MM.1S (cell line): ENCODE data around the gene TRIM41.
A peak's percentile ranks its signal among the peaks of the same experiment; 100 is the strongest.
"Not testable (repeated sequence)": the region's sequence is repeated elsewhere in the genome, so short reads cannot be mapped to it uniquely, and the experiment has no call there.

Source experiments
- DNase-seq: peaks from one replicate; pipeline ENCODE4 v3.0.0-alpha.2; 2015
- H2AFZ ChIP-seq: fragments of 300-600 bp; sonication (generic); 2 replicates; pipeline ENCODE4 v1.6.0; 2016; ENCODE audit warnings: antibody characterized with exemption, low read length
- H3F3A ChIP-seq: fragments of 300-600 bp; sonication (generic); 2 replicates; pipeline ENCODE4 v1.6.1; 2016; ENCODE audit warnings: mild to moderate bottlenecking, antibody characterized with exemption, low read length, moderate library complexity, mixed read lengths; ENCODE audit not compliant: insufficient read depth
- H3K27ac ChIP-seq: fragments of 300-600 bp; sonication (generic); 2 replicates; pipeline ENCODE4 v1.5.1; 2016; ENCODE audit warnings: mild to moderate bottlenecking, low read length
- H3K27me3 ChIP-seq: fragments of 300-600 bp; sonication (generic); replicated peaks from 2 replicates; pipeline ENCODE4 v1.6.0; 2016; ENCODE audit warnings: low read length; ENCODE audit not compliant: insufficient read depth
- H3K36me3 ChIP-seq: fragments of 300-600 bp; sonication (generic); replicated peaks from 2 replicates; pipeline ENCODE4 v1.6.1; 2016; ENCODE audit warnings: mild to moderate bottlenecking, low read length, mixed read lengths; ENCODE audit not compliant: insufficient read depth
- H3K4me1 ChIP-seq: fragments of 300-600 bp; sonication (generic); 2 replicates; pipeline ENCODE4 v1.6.1; 2016; ENCODE audit warnings: low read length, mixed read lengths
- H3K4me2 ChIP-seq: fragments of 300-600 bp; sonication (generic); 2 replicates; pipeline ENCODE4 v1.6.0; 2016; ENCODE audit warnings: low read depth, low read length
- H3K4me3 ChIP-seq: fragments of 300-600 bp; sonication (generic); 2 replicates; pipeline ENCODE4 v1.5.1; 2016; ENCODE audit warnings: low read length, mixed read lengths
- H3K79me2 ChIP-seq: fragments of 300-600 bp; sonication (generic); 2 replicates; pipeline ENCODE4 v1.6.1; 2016; ENCODE audit warnings: mixed run types, low read length, mixed read lengths
- H3K9ac ChIP-seq: fragments of 300-600 bp; sonication (generic); 2 replicates; pipeline ENCODE4 v1.6.1; 2016; ENCODE audit warnings: low read length, mixed read lengths
- H3K9me2 ChIP-seq: fragments of 300-600 bp; sonication (generic); replicated peaks from 2 replicates; pipeline ENCODE4 v1.6.1; 2016; ENCODE audit warnings: mild to moderate bottlenecking, low read length, mixed read lengths; ENCODE audit not compliant: insufficient read depth
- H3K9me3 ChIP-seq: fragments of 300-600 bp; sonication (generic); replicated peaks from 2 replicates; pipeline ENCODE4 v1.6.1; 2016; ENCODE audit warnings: mild to moderate bottlenecking, low read length, mixed read lengths; ENCODE audit not compliant: insufficient read depth
- H4K20me1 ChIP-seq: fragments of 300-600 bp; sonication (generic); 2 replicates; pipeline ENCODE4 v1.6.1; 2016; ENCODE audit warnings: mild to moderate bottlenecking, low read length, moderate library complexity, mixed read lengths; ENCODE audit not compliant: insufficient read depth
- EZH2 ChIP-seq: fragments of 300-600 bp; sonication (generic); optimal IDR thresholded peaks from 2 replicates; pipeline ENCODE3; 2017; ENCODE audit warnings: low read depth, mild to moderate bottlenecking, antibody characterized with exemption, low read length, mixed read lengths
- EZH2phosphoT487 ChIP-seq: fragments of 300-600 bp; sonication (generic); IDR thresholded peaks from 2 replicates; pipeline ENCODE4 v1.6.1; 2018; ENCODE audit warnings: antibody characterized with exemption, low read length
- TF ChIP-seq, protein P1 (sequence below): fragments of 300-600 bp; sonication (generic); IDR thresholded peaks from 2 replicates; pipeline ENCODE4 v1.5.1; 2016; ENCODE audit warnings: antibody characterized with exemption, low read length, mixed read lengths

TRIM41 gene

DNA sequence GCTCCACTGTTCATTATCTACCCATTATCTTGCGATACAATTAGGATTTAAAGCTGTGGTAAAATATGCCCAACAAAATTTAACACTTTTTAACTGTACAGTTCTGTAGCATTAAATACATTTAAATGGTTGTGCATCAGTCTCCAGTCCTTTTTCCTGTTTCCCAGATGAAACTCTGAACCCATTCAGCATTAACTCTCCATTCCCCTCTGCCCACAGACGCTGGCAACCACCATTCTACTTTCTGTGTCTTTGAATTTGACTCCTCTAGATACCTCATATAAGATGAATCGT lies 15.2 kb upstream of the TRIM41 start:
- Histone ChIP-seq H3K9ac (no peak overlapping the region), H3K9me2 (no peaks in the 10 kb centered on the region), H3K36me3 (no peaks in the 10 kb centered on the region), H3K79me2 (no peaks in the 10 kb centered on the region), H3K4me1 (peaks cover 7% of the 10 kb centered on the region), H3F3A (peaks cover 18% of the 10 kb centered on the region), H3K27ac (peak overlapping the region; percentile 68; the same call in 1 of the 2 replicates), H2AFZ (no peak overlapping the region), H4K20me1 (no peaks in the 10 kb centered on the region), H3K4me3 (peak overlapping the region; percentile 78; the same call in 1 of the 2 replicates), H3K9me3 (no peaks in the 10 kb centered on the region), H3K4me2 (peak overlapping the region; percentile 91; the same call in 1 of the 2 replicates), H3K27me3 (peaks cover 23% of the 10 kb centered on the region)
- no peak for DNase-seq
- TF ChIP-seq EZH2phosphoT487, result no peak
- TF ChIP-seq EZH2, result no peak
- TF ChIP-seq, protein P1, sequence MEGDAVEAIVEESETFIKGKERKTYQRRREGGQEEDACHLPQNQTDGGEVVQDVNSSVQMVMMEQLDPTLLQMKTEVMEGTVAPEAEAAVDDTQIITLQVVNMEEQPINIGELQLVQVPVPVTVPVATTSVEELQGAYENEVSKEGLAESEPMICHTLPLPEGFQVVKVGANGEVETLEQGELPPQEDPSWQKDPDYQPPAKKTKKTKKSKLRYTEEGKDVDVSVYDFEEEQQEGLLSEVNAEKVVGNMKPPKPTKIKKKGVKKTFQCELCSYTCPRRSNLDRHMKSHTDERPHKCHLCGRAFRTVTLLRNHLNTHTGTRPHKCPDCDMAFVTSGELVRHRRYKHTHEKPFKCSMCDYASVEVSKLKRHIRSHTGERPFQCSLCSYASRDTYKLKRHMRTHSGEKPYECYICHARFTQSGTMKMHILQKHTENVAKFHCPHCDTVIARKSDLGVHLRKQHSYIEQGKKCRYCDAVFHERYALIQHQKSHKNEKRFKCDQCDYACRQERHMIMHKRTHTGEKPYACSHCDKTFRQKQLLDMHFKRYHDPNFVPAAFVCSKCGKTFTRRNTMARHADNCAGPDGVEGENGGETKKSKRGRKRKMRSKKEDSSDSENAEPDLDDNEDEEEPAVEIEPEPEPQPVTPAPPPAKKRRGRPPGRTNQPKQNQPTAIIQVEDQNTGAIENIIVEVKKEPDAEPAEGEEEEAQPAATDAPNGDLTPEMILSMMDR, result no peak

GRCh38 chr5:181209006-181209405 lies 14.1 kb upstream of the TRIM41 start:
- not testable (repeated sequence) for H2AFZ ChIP-seq, H3K79me2 ChIP-seq, H3K4me3 ChIP-seq, H3K9me3 ChIP-seq, H3K9ac ChIP-seq, H3K27ac ChIP-seq, H3K4me2 ChIP-seq, H4K20me1 ChIP-seq, H3K4me1 ChIP-seq, H3K36me3 ChIP-seq, H3K9me2 ChIP-seq, DNase-seq
- Histone ChIP-seq H3K27me3 (peaks cover 12% of the 10 kb centered on the region), H3F3A (peaks cover 18% of the 10 kb centered on the region)

DNA sequence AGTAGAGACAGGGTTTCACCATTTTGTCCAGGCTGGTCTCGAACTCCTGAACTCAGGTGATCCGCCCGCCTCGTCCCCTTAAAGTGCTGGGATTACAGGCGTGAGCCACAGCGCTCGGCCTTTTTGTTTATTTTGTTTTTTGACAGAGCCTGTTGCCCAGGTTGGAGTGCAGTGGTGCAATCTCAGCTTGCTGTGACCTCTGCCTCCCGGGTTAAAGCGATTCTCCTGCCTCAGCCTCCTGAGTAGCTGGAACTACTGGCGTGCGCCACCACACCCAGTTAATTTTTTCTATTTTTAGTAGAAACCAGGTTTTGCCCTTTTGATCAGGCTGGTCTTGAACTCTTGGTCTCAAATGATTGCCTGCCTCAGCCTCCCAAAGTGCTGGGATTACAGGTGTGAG lies 12.9 kb upstream of the TRIM41 start:
- H2AFZ ChIP-seq, H3K4me1 ChIP-seq, H3K9ac ChIP-seq, H3K9me2 ChIP-seq, H3K4me3 ChIP-seq, H4K20me1 ChIP-seq, H3K4me2 ChIP-seq, H3K9me3 ChIP-seq, H3K27me3 ChIP-seq, H3K36me3 ChIP-seq, H3K79me2 ChIP-seq, H3K27ac ChIP-seq: not testable (repeated sequence)
- peaks cover 18% of the 10 kb centered on the region for H3F3A ChIP-seq
- peak; percentile 2 for DNase-seq

DNA sequence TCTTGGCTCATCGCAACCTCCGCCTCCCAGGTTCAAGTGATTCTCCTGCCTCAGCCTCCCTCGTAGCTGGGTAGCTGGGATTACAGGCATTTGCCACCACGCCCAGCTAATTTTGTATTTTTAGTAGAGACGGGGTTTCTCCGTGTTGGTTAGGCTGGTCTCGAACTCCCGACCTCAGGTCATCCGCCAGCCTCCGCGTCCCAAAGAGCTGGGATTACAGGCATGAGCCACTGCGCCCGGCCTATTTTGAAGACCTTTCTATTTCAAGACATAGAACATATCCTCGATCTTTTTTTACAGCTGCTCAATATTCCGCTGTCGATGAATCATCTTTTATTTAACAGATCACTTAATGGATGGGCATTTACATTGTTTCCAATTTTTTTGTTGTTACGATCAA lies 12.4 kb upstream of the TRIM41 start:
- H3F3A ChIP-seq, result peaks cover 18% of the 10 kb centered on the region
- H4K20me1 ChIP-seq, H3K27me3 ChIP-seq, H3K4me1 ChIP-seq, H3K36me3 ChIP-seq, H3K9me3 ChIP-seq, H3K79me2 ChIP-seq, H3K9me2 ChIP-seq, H3K27ac ChIP-seq, H2AFZ ChIP-seq, H3K4me2 ChIP-seq, H3K4me3 ChIP-seq, H3K9ac ChIP-seq: not testable (repeated sequence)
- DNase-seq, result peak; percentile 2

DNA sequence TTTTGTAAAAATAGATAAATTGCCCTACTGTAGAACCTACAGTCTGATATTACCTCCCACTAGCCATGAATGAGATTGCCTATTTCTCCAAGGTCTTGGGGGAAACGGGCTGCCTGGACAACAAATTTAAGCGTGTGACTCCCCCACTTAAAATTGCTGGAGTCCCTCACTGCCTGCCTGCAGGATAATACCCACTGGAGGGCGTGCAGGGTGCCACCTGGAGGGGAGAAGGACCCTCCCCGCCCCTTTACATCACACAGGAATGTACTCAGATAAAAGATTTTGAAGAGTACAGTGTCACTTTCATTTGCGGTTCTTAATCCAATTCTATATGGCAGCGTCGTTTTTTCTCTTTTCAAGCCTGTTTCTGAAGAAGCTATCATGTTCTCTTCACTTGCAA lies 11.9 kb upstream of the TRIM41 start:
- peaks cover 7% of the 10 kb centered on the region for H3K4me1 ChIP-seq
- no peaks in the 10 kb centered on the region for H4K20me1 ChIP-seq
- H3K27me3 ChIP-seq, result no peaks in the 10 kb centered on the region; the same call in 1 of the 2 replicates
- no peak for DNase-seq
- no peaks in the 10 kb centered on the region for H3K36me3 ChIP-seq
- no peak overlapping the region for H3K9ac ChIP-seq
- H3K4me2 ChIP-seq, result no peak overlapping the region
- no peak overlapping the region for H3K27ac ChIP-seq
- no peaks in the 10 kb centered on the region for H3K79me2 ChIP-seq
- H3K9me2 ChIP-seq, result no peaks in the 10 kb centered on the region
- no peak overlapping the region for H3K4me3 ChIP-seq
- H3K9me3 ChIP-seq, result no peaks in the 10 kb centered on the region
- H3F3A ChIP-seq, result peaks cover 21% of the 10 kb centered on the region
- TF ChIP-seq EZH2 (no peak), EZH2phosphoT487 (no peak)
- TF ChIP-seq, protein P1, result no peak
- no peak overlapping the region for H2AFZ ChIP-seq
